ENCODE results near the gene PAQR7. TPM values are rescaled to one million over a fixed set of nuclear protein-coding genes. Genes with fewer than 3 reads are reported as not detected.

The PAQR7 gene
- total and polyA plus RNA-seq, 2 experiments from 2014 or later = 4.0 to 5.2 TPM

- Histone ChIP-seq H3K9me2 (ENCODE audit: insufficient read depth) (no peaks in the 10 kb centered on the region), H3K27ac (ENCODE audit: low read depth) (no peak overlapping the region), H2AFZ (no peak overlapping the region), H3K79me2 (replicated peaks; ENCODE audit: insufficient read depth) (no peaks in the 10 kb centered on the region), H3K27me3 (ENCODE audit: insufficient read depth) (peaks cover 15% of the 10 kb centered on the region), H4K20me1 (replicated peaks; ENCODE audit: insufficient read depth) (no peaks in the 10 kb centered on the region), H3F3A (replicated peaks; ENCODE audit: low read depth) (no peaks in the 10 kb centered on the region), H3K4me1 (ENCODE audit: insufficient read depth) (peaks cover 5% of the 10 kb centered on the region), H3K4me3 (no peak overlapping the region), H3K4me2 (no peak overlapping the region), H3K36me3 (ENCODE audit: insufficient read depth) (no peaks in the 10 kb centered on the region)
- H3K9me3 Mint-ChIP-seq = no peaks in the 10 kb centered on the region
- no peaks in the 10 kb centered on the region for H3K27me3 Mint-ChIP-seq (ENCODE audit: insufficient read depth, low read depth, poor library complexity)
- DNase-seq (ENCODE audit: low spot score) (no peak), ATAC-seq (no peak)
- peaks cover 5% of the 10 kb centered on the region for H3K4me1 Mint-ChIP-seq
- no peak overlapping the region for H3K27ac Mint-ChIP-seq
- H3K4me3 Mint-ChIP-seq = no peak overlapping the region
- H3K36me3 Mint-ChIP-seq (ENCODE audit: low read depth) = no peaks in the 10 kb centered on the region
- no peak for TF ChIP-seq NANOG (IDR thresholded peaks at IDR 0.05; ENCODE audit: borderline replicate concordance)
- TF ChIP-seq ZNF462 (CRISPR knock-in tag; IDR thresholded peaks at IDR 0.05) = no peak
- no peak for TF ChIP-seq CREB1 (CRISPR knock-in tag; IDR thresholded peaks at IDR 0.05; ENCODE audit: low read depth)
- TF ChIP-seq CTCF (conservative IDR thresholded peaks at IDR 0.05; ENCODE audit: low read depth in 2 of 2) = no peak
- TF ChIP-seq STAT1 (IDR thresholded peaks at IDR 0.05; ENCODE audit: unreplicated experiment) = no peak
- TF ChIP-seq REST (IDR thresholded peaks at IDR 0.05; ENCODE audit: unreplicated experiment) = no peak
- no peak for TF ChIP-seq ETS1 (IDR thresholded peaks at IDR 0.05)
- no peak for TF ChIP-seq POLR2AphosphoS5 (IDR thresholded peaks at IDR 0.05; ENCODE audit: low read depth)
- TF ChIP-seq EZH2phosphoT487 (IDR thresholded peaks at IDR 0.05; ENCODE audit: unreplicated experiment) = no peak
- TF ChIP-seq ZNF331 (CRISPR knock-in tag; IDR thresholded peaks at IDR 0.05; ENCODE audit: low read depth) = no peak
- no peak for TF ChIP-seq ZNF114 (CRISPR knock-in tag; IDR thresholded peaks at IDR 0.05)
- no peak for TF ChIP-seq JUNB (IDR thresholded peaks at IDR 0.05; ENCODE audit: unreplicated experiment)
- TF ChIP-seq EZH2 (IDR thresholded peaks at IDR 0.05; ENCODE audit: low read depth, unreplicated experiment) = no peak
These were observed 5.8 kb upstream of the PAQR7 start for GRCh38 chr1:25881266-25881665.

Measured in GM23338 (cell line).